ENCODE data around the gene EFHD2. TPM values are rescaled to one million over a fixed set of nuclear protein-coding genes. Genes with fewer than 3 reads are reported as not detected.

The EFHD2 gene
- total RNA-seq, 3 donors from 2014 or later (not counting 1 experiment from before 2014, with no cell fraction given), result 804 to 952 (median 855) TPM

DNA sequence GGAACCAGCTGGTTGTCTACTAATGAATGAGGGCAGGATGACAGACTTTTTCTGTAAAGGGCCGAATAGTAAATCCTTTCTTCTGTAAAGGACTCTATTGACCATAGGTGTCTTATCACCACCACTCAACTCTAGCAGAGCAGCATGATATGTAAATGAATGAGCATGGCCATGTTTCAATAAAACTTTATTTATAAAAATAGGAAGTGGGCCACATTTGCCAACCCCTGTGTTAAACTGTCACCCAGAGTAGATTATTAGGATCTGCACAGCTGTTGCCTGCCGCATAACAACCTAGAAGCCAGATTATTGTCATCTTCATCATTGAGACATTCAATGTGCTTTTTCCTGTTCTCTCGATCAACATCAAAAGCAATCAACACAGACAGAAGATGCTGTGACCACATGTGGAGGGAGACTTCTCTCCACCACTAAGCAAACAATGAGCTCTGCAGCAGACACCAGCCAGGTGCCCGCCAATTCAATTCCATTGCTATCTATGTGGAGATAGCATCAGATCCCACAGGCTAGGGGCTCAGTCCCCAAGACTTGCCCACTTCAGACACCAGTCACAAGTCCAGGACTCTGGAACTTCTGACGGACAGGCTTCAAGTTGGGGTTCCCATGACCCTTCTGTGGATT is 6.8 kb upstream of the EFHD2 start:
- no peaks in the 10 kb centered on the region for H3K27me3 Mint-ChIP-seq (ENCODE audit: low read depth in 2 of 2)
- 79% methylated on average over 4 of the region's 5 CpGs for WGBS (ENCODE audit: insufficient coverage)
- peaks cover 6% of the 10 kb centered on the region for H3K9me3 ChIP-seq (ENCODE audit: control insufficient read depth, insufficient read depth, low read length)
- TF ChIP-seq CTCF (IDR thresholded peaks at IDR 0.05), result no peak
- peak overlapping the region; percentile 95 for H3K4me3 Mint-ChIP-seq
- ATAC-seq, result no peak
- no peak for DNase-seq
- H3K27ac Mint-ChIP-seq, result peak overlapping the region; percentile 93 to 100
- no peaks in the 10 kb centered on the region for H3K36me3 Mint-ChIP-seq
- no peak overlapping the region for H3K4me3 ChIP-seq (ENCODE audit: low read length)
- no peaks in the 10 kb centered on the region for H3K27me3 ChIP-seq (ENCODE audit: control insufficient read depth, insufficient read depth, low read length)
- H3K9me3 Mint-ChIP-seq, result no peaks in the 10 kb centered on the region
- H3K4me1 ChIP-seq (ENCODE audit: control insufficient read depth, insufficient read depth, low read length), result peaks cover 72% of the 10 kb centered on the region
- H3K4me1 Mint-ChIP-seq, result peaks cover 76 to 88% of the 10 kb centered on the region in 2 donors
- H3K27ac ChIP-seq (ENCODE audit: low read length), result peak overlapping the region; percentile 12
- no peaks in the 10 kb centered on the region for H3K36me3 ChIP-seq (ENCODE audit: control insufficient read depth, insufficient read depth, low read length)
- intact Hi-C loops (cut with micrococcal nuclease), result no loop called here

- DNase-seq (no peak), ATAC-seq (no peak)
- H3K27me3 Mint-ChIP-seq (ENCODE audit: low read depth in 2 of 2), result no peaks in the 10 kb centered on the region
- peaks cover 81 to 92% of the 10 kb centered on the region in 2 donors for H3K4me1 Mint-ChIP-seq
- Histone ChIP-seq H3K27me3 (ENCODE audit: control insufficient read depth, insufficient read depth, low read length) (no peaks in the 10 kb centered on the region), H3K4me1 (ENCODE audit: control insufficient read depth, insufficient read depth, low read length) (peaks cover 82% of the 10 kb centered on the region), H3K4me3 (ENCODE audit: low read length) (peak overlapping the region; percentile 27), H3K27ac (ENCODE audit: low read length) (peak overlapping the region; percentile 73), H3K36me3 (ENCODE audit: control insufficient read depth, insufficient read depth, low read length) (no peaks in the 10 kb centered on the region), H3K9me3 (ENCODE audit: control insufficient read depth, insufficient read depth, low read length) (peaks cover 6% of the 10 kb centered on the region)
- 67% methylated on average over 9 of the region's 9 CpGs for WGBS (ENCODE audit: insufficient coverage)
- H3K36me3 Mint-ChIP-seq, result no peaks in the 10 kb centered on the region
- no peaks in the 10 kb centered on the region for H3K9me3 Mint-ChIP-seq
- no peak for TF ChIP-seq CTCF (IDR thresholded peaks at IDR 0.05)
- peak overlapping the region; percentile 93 to 100 for H3K27ac Mint-ChIP-seq
- peak overlapping the region; percentile 95 for H3K4me3 Mint-ChIP-seq
- intact Hi-C loops (cut with micrococcal nuclease), result loop anchor here (2.0 kb wide), 1 partner anchor 17 kb away; no protein-coding TSS in a partner anchor
These were observed 5.6 kb upstream of the EFHD2 start for GRCh38 chr1:15403962-15404580.

DNA sequence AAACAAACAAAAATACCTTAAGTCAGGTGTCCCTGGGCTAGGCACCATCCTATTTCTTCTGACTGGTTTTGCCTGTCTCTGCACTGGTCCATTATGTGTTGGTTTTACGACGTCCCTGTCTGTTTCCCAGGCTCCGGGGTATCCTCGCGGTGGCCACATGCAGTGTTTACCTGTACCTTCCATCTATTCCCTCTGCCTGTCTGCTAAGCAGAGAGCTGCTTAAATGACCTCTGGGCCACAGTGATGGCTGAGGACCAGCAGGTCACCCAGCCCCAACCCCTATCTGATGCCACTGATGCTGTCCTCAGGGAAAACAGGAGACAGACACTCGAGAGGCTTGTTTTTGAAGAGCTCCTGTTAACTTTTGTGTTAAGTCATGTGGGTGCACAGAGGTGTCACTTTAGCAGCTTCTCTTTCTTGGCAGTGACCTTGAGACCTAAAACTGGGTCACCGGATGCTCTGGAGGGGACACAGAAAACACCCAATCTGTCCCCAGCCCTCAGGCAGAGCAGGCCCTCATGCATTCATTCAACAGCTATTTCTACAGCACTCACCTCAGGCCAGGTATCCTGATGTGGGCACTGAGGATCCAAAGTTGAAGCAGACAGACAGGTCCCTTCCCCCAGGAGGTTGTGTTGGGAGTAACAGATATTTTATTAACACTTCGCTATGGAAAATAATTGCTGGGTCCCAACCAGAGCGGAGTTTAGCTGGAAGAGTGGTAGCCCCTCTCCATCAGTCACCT is 4.4 kb upstream of the EFHD2 start:
- H3K9me3 ChIP-seq (ENCODE audit: control insufficient read depth, insufficient read depth, low read length), result no peaks in the 10 kb centered on the region
- no peaks in the 10 kb centered on the region for H3K36me3 Mint-ChIP-seq
- peak overlapping the region; percentile 93 to 100 for H3K27ac Mint-ChIP-seq
- peak overlapping the region; percentile 73 for H3K27ac ChIP-seq (ENCODE audit: low read length)
- H3K27me3 ChIP-seq (ENCODE audit: control insufficient read depth, insufficient read depth, low read length), result no peaks in the 10 kb centered on the region
- TF ChIP-seq CTCF (IDR thresholded peaks at IDR 0.05), result no peak
- peak overlapping the region; percentile 27 for H3K4me3 ChIP-seq (ENCODE audit: low read length)
- DNase-seq, result peak; percentile 48 to 63
- peaks cover 77% of the 10 kb centered on the region for H3K4me1 ChIP-seq (ENCODE audit: control insufficient read depth, insufficient read depth, low read length)
- H3K36me3 ChIP-seq (ENCODE audit: control insufficient read depth, insufficient read depth, low read length), result no peaks in the 10 kb centered on the region
- intact Hi-C loops (cut with micrococcal nuclease), result loop anchor here (2.0 to 5.0 kb wide), 2 partner anchors 18 to 122 kb away; partner anchors contain the start of gene DNAJC16
- 71% methylated on average over 9 of the region's 9 CpGs for WGBS (ENCODE audit: insufficient coverage)
- H3K4me3 Mint-ChIP-seq, result peak overlapping the region; percentile 95
- ATAC-seq, result peak; percentile 13 to 33 (median 15)
- H3K27me3 Mint-ChIP-seq (ENCODE audit: low read depth in 2 of 2), result no peaks in the 10 kb centered on the region
- peaks cover 72 to 85% of the 10 kb centered on the region in 2 donors for H3K4me1 Mint-ChIP-seq
- no peaks in the 10 kb centered on the region for H3K9me3 Mint-ChIP-seq
